SU-DHL-6 (cell line): ENCODE results near the gene JAML.

Experiments used
- CTCF ChIP-seq: fragments of 200-600 bp; sonication (generic); IDR thresholded peaks from one replicate; pipeline ENCODE4 v1.5.1; 2017; ENCODE audit warnings: antibody characterized with exemption, mild to moderate bottlenecking, low read length, moderate library complexity; ENCODE audit not compliant: insufficient read depth, poor library complexity, severe bottlenecking
- EZH2phosphoT487 ChIP-seq: fragments of 200-600 bp; sonication (generic), shearing (Covaris generic); conservative IDR thresholded peaks from 2 replicates; pipeline ENCODE4 v1.6.1; 2018; ENCODE audit warnings: mild to moderate bottlenecking, antibody characterized with exemption, low read length, moderate library complexity, mixed read lengths

GRCh38 chr11:118162846-118163245, 62.0 kb downstream of the JAML start:
- TF ChIP-seq CTCF: no peak
- no peak for TF ChIP-seq EZH2phosphoT487
